SKM-1 treated with dmso at 0.1 percent for 144 hours (cell line): ENCODE results near the gene ANKRD62.
"Not testable (repeated sequence)": the region's sequence is repeated elsewhere in the genome, so short reads cannot be mapped to it uniquely, and the experiment has no call there.

ENCODE experiments used
- DNase-seq: peaks from one replicate; lab custom pipeline; 2025; ENCODE audit not compliant: unreplicated experiment; lab: John Stamatoyannopoulos, UW

The ANKRD62 gene

DNA sequence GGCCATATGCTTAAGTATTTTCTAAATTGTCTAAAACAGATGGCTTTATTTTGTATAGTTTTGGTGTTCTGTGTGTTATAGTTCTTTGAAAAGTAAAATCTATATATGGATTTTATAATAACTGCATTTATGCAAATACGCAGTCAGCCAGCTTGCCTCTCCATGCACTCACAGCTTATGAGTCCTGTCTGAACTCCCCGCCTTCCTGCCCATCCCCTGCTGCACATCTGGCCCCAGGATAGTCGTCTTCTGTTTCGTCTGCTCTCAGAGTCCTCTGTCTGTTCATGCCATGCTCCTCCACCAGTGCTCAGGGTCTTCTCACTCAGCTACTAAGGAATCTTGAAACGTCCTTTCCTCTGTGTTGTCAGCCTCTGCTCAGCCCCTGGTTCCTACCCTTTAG is 28.2 kb upstream of the ANKRD62 start:
- DNase-seq, result no peak

DNA sequence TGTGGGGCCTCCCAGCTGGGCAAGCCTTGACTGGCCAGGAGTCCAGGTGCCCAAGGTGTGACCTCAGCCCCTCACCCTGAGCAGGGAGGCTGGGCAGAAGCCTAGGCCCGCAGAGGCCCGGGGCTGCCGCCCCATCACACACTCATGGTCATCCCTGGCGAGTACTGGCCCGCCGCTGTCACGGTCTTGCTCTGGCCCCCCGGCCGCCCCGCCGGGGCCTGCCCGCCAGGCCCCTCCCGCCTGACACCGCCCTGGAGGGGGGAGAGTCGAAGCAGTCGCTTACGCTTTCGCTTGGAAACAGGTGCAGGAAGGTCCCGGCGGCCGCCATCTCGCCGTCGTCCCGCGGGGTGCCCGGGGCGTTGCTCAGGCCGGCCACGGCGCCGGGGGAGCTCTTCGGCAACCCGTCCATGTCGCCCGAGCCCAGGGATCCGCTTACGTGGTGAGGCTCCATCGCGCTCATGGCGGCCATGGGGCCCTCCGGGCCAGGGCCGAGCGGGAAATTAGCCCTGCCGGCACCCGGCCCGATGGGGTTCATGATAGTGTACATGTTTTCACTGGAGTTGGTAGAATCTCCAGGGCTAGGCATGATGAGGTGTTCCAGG is 26.6 kb upstream of the ANKRD62 start:
- DNase-seq, result no peak

DNA sequence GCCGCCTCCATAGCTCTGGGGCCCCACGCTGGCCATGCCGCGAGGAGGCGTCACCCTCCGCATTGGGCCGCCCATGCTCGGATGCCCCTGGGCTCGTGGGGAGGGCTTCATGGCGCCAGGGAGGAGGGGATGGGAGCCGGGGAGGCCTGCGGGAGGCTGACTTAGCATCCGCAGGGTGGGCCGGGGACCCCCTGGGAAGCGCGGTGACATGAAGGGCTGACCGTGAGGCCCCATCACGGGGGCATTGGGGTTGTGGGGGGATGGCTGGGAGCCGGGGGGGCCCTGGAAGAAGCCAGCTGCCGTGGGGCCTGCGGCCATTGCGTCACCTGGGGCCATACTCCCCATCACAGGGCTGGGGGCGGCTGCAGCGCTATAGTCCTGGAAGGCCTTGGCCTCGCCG is 26.0 kb upstream of the ANKRD62 start:
- no peak for DNase-seq

DNA sequence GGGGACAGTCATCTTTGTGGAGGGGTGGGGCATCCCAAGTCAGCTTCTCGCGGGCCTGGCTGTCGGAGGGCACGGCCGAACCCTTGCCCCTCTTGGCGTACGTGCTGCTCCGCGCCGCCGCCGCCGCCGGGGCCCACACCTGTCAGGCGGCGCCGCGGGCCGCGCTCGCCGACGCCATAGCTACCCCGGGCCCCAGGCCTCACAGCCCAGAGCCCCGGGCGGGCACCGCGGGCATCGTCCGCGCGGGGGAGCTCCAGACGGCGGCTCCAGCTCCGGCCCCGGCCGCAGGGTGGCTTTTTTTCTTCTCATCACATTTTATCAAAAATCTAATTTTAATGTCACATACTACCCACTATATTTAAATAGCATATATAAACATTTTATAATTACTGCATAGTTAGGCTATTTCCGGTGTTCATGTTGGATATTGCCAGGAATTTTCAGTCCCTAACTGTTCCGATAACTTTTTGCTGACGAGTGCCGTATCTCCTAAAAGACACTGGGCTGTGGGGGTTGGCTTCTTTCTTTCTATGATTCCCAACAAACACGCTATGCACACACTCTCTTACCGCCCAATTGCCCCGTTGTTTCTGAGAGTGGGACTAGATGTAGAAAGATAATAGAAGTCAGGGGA is 25.2 kb upstream of the ANKRD62 start:
- DNase-seq, result not testable (repeated sequence)

DNA sequence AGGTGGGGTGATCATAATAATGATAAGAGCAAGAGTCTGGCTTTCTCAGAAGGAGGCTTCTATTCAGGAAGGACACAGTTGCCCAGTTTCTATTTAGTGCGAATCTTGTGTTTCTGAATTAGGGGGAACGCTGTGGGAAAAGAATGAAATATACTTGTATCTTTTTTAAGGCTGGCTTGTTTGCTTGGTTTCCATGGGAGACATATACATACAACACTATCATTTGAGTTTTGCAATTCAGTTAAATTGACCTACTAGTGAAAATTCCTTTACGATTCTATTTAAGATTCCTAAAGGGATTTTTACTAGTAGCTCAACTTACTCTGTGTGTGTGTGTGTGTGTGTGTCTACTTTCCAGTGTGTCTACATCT is 24.7 kb upstream of the ANKRD62 start:
- no peak for DNase-seq

DNA sequence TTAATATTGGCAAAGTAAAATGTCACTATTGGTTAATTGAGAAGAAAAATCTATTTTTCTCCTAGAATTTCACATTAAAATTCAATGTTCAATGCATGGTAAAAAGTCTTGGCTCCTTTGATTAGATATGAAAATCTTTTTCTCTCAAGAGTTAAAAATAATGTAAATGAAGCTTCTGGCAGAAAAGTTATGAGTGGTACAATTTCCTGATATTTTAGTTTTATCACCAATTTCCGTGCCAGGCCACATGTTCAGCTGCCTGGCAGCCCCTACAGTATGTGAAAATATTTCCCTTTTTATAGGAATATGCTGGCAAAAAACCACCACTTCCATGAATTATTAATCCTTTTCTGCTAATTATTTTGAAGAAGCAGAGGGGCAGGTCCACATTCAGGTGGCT is 22.6 kb upstream of the ANKRD62 start:
- DNase-seq, result not testable (repeated sequence)

DNA sequence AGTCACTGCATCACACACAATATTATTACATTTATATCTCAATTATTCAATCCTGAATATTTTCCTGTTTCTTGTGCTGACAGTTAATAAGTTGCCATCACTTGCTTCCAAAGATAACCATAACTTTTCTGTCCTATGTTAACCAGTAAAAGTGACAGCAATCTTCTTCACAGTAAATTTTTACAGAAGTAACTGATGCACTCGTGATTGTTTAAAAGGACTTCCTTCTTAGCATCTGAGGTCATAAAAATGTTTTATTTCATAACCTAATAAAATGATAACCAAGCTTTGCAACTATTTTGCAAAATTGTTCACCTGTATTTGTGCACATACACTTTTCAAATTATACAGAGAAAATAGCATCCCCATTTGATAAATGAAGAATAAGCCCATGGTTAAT is 20.6 kb upstream of the ANKRD62 start:
- DNase-seq, result no peak

DNA sequence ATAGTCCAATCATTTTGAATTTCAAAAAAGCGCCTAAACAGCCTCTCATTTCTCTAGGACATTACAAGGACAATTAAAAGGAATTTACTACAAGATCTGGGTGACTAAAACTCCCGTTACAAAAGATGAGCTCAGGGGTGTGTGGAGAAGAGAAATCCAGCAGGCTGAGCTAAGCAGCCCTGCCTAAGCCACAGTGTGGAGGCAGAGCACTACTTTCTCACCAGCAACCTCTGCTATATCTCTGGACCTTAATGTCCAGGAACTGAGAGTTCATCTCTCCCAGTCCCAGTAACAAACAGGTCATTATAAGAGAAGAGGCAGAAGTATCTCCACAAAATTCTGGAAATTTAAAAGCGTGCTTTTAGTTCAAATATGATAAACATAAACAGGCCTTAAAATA is 18.9 kb upstream of the ANKRD62 start:
- no peak for DNase-seq

DNA sequence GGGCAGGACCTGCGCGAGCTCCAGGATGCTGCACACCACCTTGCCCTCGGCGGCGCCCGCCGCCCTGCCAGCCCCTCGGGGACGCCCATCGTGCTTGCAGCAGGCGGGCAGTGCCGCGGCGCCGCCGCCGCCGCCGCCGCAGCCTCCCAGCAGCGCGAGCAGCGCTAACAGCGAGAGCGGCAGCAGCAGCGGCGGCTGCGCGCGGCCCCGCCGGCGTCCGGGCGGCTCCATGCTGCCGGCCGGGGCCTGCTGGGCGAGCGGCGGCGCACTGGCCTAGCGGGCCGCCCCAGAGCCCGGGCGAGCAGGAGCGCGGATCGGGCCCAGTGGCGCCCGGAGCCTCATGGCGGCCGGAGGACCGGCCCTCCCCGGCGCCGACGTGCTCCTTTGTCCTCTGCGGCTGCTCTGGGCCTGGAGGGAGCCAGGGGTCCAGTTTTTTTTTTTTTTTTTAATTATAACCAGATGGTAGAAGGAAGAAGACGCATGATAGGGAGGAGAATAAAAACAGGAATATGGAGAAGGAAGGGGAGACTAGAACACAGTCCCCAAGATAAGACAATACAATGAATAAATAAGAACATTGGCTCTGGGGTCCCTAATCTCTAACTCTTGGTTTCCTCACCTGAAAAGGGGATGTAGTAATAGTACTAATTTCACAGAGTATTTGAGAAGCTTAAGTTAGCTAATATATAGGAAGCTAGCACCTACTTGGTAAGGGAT is 17.1 kb upstream of the ANKRD62 start:
- DNase-seq, result no peak

DNA sequence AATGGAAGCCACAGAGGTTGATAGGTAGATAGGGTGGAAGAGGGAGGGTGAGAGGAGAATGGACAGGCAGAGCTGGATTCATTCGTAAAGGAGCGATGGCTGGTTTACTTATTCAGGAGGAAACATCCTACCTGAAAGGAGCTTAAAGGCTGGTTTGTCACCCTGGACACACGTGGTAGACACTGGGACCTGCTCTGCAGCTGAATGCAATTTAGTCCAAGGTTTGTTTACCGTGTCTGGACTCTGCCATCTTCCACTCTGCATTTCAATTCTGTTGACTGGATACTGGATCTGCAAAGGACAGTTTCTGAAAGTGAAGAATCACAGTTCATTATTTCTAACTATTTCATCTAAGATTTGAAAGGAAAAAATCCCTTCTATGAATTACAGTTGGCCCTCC is 15.6 kb upstream of the ANKRD62 start:
- not testable (repeated sequence) for DNase-seq

DNA sequence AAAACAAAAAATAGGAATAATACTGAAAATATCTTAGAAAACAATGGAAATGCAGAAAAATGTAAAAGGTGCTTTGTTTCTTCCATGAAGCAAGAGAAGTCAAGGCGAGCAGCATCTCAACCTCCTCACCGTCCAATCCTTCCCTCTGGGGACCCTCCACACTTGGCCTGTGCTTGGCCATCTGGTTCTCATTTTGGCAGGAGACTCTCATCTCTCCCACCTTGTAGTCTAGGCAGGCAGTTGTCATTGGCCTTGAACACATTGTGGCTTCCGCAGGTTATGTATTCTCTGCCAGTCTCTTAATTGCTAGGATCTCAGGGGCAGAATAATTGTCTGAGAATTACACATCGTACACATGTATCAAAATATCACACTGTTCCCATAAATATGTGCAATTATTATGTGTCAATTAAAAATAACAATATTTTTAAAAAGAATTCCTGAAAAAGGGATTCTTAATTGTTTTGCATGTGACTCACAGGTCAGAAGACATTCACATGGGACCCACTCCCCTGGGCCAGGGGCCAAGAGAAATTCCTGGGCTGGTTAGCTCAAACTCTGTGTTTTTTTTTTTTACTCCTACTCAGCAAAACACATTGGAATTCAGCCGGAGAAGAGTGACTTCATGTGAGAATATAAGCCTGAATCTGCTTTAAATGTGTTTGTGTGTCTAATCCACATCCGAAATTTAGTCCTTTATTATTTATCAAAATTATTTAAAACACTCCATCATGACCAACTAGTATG is 14.0 kb upstream of the ANKRD62 start:
- DNase-seq, result no peak

DNA sequence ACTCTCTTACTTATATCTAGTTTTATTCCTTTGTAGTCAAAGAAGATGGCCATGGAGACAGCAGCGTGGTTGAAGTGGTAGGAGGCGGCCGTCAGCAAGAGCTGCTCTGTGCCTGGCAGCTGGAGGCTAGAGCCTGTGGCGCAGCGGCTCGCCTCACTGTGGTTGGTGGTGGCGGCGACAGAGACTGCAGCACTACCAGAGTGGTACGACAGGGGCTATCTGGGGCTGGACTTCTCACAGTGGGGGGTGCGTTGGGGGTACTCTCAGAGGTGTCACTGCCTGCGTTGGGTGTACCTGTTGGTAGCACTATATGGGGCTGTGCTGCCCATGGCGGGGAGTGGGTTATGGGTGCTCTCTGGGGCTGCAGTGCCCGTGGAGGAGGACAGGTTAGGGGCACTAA is 8.5 kb upstream of the ANKRD62 start:
- DNase-seq, result no peak

DNA sequence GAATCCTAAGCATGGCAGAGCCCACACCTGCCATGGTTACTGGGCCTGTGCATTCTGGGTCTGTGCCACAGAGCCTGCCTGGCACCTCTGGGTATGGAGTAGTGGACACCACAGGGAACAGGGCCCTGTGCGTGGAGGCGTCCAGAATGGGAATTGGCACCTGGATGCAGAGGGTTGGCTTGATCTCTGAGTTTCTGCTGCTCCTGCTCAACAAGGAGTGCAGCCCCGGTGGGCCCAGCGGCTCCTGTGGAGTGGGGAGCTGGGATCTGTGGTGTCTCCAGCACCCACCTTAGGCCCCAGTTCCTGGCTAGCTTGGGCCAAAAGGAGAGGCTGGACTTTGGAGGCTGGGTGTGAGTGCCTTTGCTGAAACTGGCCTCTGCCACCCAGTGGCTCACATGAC is 7.9 kb upstream of the ANKRD62 start:
- no peak for DNase-seq

DNA sequence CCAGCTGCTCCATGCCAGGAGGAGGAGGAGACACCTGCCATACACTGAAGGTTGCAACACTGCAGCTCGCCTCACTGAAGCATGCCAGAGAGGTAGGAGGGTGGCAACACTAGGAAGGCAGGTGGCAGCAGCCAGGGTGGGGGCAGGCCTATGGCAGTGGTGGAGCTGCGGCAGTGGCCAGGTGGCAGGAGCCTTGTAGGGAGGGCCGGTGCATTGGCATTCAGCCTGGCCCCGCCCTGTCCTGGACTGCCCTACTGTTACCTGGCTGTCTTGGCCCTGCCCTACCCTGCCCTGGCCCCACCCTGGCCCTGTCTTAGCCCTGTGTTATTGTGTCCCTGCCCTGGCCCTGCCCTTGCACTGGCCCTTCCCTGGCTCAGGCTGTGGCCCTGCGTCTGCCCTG is 7.4 kb upstream of the ANKRD62 start:
- no peak for DNase-seq

DNA sequence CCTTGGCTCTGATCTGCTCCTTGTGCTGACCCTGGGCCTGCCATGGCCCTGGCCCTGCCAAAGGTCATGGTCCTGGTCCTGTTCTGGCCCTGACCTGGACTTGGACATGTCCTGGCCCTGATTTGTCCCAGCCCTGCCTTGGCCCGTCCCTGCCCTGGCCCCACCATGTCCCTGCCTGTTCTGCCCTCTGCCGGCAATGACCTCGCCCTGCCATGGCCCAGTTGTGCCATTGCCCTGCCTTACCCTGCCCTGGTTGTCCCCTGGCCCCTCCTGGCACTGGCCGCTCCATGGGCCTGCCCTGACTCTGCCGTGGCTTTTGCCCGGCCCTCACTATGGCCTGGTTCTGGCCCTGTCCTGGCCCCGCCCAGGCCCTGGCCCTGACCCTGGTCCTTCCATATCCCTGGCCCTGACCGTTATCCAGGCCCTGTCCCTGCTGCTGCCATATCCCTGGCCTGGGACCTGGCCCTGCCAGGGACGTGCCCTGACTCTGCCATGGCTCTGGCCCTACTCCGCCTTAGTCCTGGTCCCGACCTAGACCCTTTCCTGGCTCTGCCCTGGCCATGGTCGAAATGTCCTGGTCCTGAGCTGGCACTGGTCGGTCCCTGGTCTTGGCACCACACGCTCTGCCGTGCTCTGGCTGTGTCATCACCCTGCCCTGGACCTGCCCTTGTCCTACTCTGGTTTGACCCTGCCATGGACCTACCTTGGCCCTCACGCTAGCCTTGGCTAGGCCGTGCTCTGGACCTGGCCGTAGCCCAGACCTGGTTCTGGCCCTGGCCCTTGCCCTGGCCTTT is 6.8 kb upstream of the ANKRD62 start:
- no peak for DNase-seq

DNA sequence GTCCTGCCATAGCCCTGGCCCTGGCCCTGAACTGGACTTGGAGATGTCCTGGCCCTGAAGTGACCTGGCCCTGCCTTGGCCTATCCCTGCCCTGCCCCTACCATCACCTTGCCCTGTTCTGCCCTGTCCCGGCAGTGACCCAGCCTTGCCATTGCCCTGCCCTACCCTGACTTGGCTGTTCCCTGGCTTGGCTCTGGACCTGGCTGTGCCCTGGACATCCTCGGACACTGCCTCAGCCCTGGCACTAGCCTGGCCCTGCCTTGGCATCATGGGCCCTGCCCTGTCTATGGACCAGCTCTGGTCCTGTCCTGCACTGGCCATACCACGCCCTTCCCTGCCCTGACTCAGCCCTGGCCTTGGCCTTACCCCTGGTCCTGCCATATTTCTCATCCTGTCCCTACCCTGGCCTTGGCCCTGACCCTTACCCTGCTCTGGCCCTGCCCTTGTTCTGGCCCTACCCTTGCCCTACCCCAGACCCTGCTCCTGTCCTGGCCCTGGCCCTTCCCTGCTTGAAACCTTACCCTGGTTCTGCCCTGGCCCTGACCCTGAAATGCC is 6.1 kb upstream of the ANKRD62 start:
- no peak for DNase-seq

DNA sequence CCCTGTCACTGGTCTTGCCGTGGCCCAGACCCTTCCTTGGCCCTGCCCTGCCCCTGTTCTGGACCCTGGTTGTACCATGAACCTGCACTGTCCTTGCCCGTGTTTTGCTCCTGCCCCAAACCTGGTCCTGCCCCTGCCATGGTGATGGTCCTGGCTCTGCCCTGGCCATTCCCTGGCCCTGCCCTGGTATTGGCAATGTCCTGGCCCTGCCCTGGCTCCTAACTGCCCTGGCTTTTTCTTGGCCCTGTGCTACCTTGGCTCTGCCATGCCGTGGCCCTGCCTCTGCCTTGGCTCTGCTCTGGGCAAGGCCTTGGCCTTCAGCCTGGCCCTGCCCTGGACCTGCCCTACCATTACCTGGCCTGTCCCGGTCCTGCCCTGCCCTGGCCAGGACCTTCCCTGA is 5.5 kb upstream of the ANKRD62 start:
- DNase-seq, result no peak

DNA sequence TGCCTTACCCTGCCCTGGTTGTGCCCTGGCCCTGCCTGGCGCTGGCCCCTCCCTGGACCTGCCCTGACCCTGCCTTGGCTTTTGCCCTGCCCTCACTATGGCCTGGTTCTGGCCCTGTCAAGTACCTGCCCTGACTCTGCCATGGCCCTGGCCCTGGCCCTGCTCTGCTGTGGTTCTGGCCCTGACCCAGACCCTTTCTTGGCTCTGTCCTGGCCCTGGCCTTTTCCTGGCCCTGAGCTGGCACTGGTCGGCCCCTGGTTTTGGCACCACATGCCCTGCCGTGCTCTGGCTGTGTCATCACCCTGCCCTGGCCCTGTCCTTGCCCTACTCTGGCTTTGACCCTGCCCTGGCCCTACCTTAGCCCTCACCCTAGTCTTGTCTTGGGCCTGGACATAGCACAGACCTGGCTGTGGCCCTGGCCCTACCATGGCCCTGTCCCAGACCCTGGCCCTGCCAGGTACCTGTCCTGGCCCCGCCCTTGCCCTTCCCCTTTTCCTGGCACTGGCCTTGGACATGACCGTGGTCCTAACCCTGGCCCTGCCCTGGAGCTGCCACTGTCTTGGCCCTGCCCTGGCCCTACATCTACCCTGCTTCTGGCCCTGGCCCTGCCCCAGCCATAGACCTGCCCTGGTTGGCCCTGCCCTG is 4.8 kb upstream of the ANKRD62 start:
- no peak for DNase-seq

DNA sequence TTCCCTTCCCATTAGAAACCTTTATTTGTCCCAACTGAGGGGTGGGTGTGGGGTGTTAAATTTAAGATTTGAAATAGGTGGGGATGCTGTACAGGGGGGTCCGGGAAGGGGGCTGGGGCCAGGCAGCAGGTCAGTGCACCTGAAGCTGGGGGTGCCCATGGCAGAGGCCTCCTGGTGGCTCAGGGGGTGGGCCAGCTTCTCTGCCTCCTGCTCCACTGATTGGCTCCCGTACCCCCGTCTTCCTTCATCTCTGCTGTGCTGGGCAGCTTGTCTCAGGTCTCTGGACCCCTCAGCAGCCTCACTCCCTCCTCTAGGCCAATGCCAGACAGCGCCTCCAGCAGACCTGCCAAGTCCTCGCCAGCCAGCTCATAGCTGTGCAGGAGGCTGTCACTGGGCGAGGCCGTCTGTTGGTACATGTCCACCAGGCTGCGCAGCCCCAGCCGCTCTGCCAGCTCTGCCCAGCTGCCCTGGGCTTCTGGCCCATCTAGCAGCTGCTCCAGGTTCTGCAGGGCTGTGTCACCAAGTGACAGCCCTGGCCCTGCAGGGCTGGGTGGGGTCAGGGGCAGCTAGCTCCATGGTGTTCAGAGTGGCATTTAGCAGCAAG is 2.0 kb upstream of the ANKRD62 start:
- no peak for DNase-seq
